Neural progenitor cell (in vitro differentiated cells): ENCODE results near the gene EDEM1. TPM values are rescaled to one million over a fixed set of nuclear protein-coding genes. Genes with fewer than 3 reads are reported as not detected.

Experiments
- DNase-seq: peaks from one replicate; pipeline ENCODE4 v3.0.0-alpha.2; 2016; ENCODE audit warnings: low spot score
- H2AFZ ChIP-seq: fragments of 200-600 bp; sonication (generic); replicated peaks from 2 replicates; pipeline ENCODE4 v1.6.1; 2016; ENCODE audit warnings: antibody characterized with exemption
- H3F3A ChIP-seq: fragments of 200-600 bp; sonication (generic); 2 replicates; pipeline ENCODE4 v1.6.1; 2016; ENCODE audit warnings: antibody characterized with exemption, low read depth
- H3K27ac ChIP-seq: fragments of 200-600 bp; sonication (generic); 2 replicates; pipeline ENCODE4 v1.5.1; 2016; ENCODE audit warnings: mild to moderate bottlenecking
- H3K27me3 ChIP-seq: fragments of 200-600 bp; sonication (generic); 2 replicates; pipeline ENCODE4 v1.6.1; 2016; ENCODE audit warnings: mild to moderate bottlenecking, moderate library complexity
- H3K36me3 ChIP-seq: fragments of 200-600 bp; sonication (generic); 2 replicates; pipeline ENCODE4 v1.5.1; 2016
- H3K4me1 ChIP-seq: fragments of 200-600 bp; sonication (generic); 2 replicates; pipeline ENCODE4 v1.6.1; 2016; ENCODE audit warnings: mixed run types
- H3K4me2 ChIP-seq: fragments of 200-600 bp; sonication (generic); 2 replicates; pipeline ENCODE4 v1.6.1; 2016
- H3K4me3 ChIP-seq: fragments of 200-600 bp; sonication (generic); 2 replicates; pipeline ENCODE4 v1.5.1; 2016
- H3K79me2 ChIP-seq: fragments of 200-600 bp; sonication (generic); 2 replicates; pipeline ENCODE4 v1.6.1; 2016; ENCODE audit warnings: low read depth
- H3K9ac ChIP-seq: fragments of 200-600 bp; sonication (generic); 2 replicates; pipeline ENCODE4 v1.6.1; 2016
- H3K9me3 ChIP-seq: fragments of 200-600 bp; sonication (generic); 2 replicates; pipeline ENCODE4 v1.5.1; 2016; ENCODE audit warnings: low read depth
- H4K20me1 ChIP-seq: fragments of 200-600 bp; sonication (generic); 2 replicates; pipeline ENCODE4 v1.6.1; 2016; ENCODE audit warnings: low read depth
- H3K27ac Mint-ChIP-seq: 3 replicates; pipeline ENCODE4 v1.8.0; 2021; ENCODE audit warnings: mixed read lengths
- H3K27me3 Mint-ChIP-seq: 2 replicates; pipeline ENCODE4 v1.8.0; 2022; ENCODE audit warnings: low read depth, mild to moderate bottlenecking, inconsistent platforms, moderate library complexity, mixed read lengths; ENCODE audit not compliant: insufficient read depth
- H3K36me3 Mint-ChIP-seq: 3 replicates; pipeline ENCODE4 v1.8.0; 2021; ENCODE audit warnings: mixed read lengths
- H3K4me1 Mint-ChIP-seq: 3 replicates; pipeline ENCODE4 v1.8.0; 2021; ENCODE audit warnings: mixed read lengths
- H3K4me3 Mint-ChIP-seq: 3 replicates; pipeline ENCODE4 v1.8.0; 2021; ENCODE audit warnings: mild to moderate bottlenecking, moderate library complexity, mixed read lengths
- H3K9me3 Mint-ChIP-seq: 3 replicates; pipeline ENCODE4 v1.8.0; 2020; ENCODE audit warnings: mixed read lengths
- CTCF ChIP-seq: fragments of 200-600 bp; sonication (generic); IDR thresholded peaks from 2 replicates; pipeline ENCODE4 v1.5.1; 2017; ENCODE audit warnings: antibody characterized with exemption, mild to moderate bottlenecking
- EZH2 ChIP-seq: fragments of 200-600 bp; sonication (generic); IDR thresholded peaks from 2 replicates; pipeline ENCODE4 v1.6.1; 2017; ENCODE audit warnings: antibody characterized with exemption, mild to moderate bottlenecking, moderate library complexity
- EZH2phosphoT487 ChIP-seq: fragments of 200-600 bp; sonication (generic); IDR thresholded peaks from 2 replicates; pipeline ENCODE4 v1.6.1; 2017; ENCODE audit warnings: antibody characterized with exemption
- total RNA-seq: library from RNA; depleted of rRNA; stranded (reverse); fragments of >200 nt; gene quantifications from 2 replicates; pipeline ENCODE4 v1.2.3, GENCODE V29; 2015; ENCODE audit warnings: low replicate concordance

The EDEM1 gene
- total RNA-seq, 1 donor from 2014 or later: 11.8 TPM

GRCh38 chr3:5166846-5167245, 20.7 kb upstream of the EDEM1 start:
- Histone ChIP-seq H3K79me2 (peaks cover 74% of the 10 kb centered on the region), H3F3A (peaks cover 3% of the 10 kb centered on the region), H4K20me1 (peaks cover 10% of the 10 kb centered on the region), H3K9me3 (no peaks in the 10 kb centered on the region), H2AFZ (no peak overlapping the region), H3K9ac (no peak overlapping the region), H3K27ac (no peak overlapping the region), H3K4me1 (peaks cover 15% of the 10 kb centered on the region), H3K36me3 (no peaks in the 10 kb centered on the region), H3K27me3 (no peaks in the 10 kb centered on the region), H3K4me2 (no peak overlapping the region), H3K4me3 (no peak overlapping the region)
- H3K27me3 Mint-ChIP-seq: no peaks in the 10 kb centered on the region
- TF ChIP-seq EZH2phosphoT487 (no peak), CTCF (no peak), EZH2 (no peak)
- H3K36me3 Mint-ChIP-seq: no peaks in the 10 kb centered on the region
- no peak overlapping the region for H3K27ac Mint-ChIP-seq
- H3K4me1 Mint-ChIP-seq: peaks cover 5% of the 10 kb centered on the region
- DNase-seq: no peak
- H3K9me3 Mint-ChIP-seq: no peaks in the 10 kb centered on the region
- H3K4me3 Mint-ChIP-seq: no peak overlapping the region

GRCh38 chr3:5168110-5168509, 19.4 kb upstream of the EDEM1 start:
- H3K27ac ChIP-seq: no peak overlapping the region
- Mint-ChIP-seq H3K27me3 (no peaks in the 10 kb centered on the region), H3K9me3 (no peaks in the 10 kb centered on the region), H3K27ac (no peak overlapping the region), H3K4me1 (no peaks in the 10 kb centered on the region), H3K36me3 (peaks cover 5% of the 10 kb centered on the region), H3K4me3 (no peak overlapping the region)
- DNase-seq: no peak
- no peaks in the 10 kb centered on the region for H3K36me3 ChIP-seq
- H4K20me1 ChIP-seq: peaks cover 4% of the 10 kb centered on the region
- no peak overlapping the region for H3K4me2 ChIP-seq
- no peaks in the 10 kb centered on the region for H3K9me3 ChIP-seq
- no peak overlapping the region for H3K9ac ChIP-seq
- H3K4me3 ChIP-seq: no peak overlapping the region
- TF ChIP-seq CTCF (no peak), EZH2 (no peak), EZH2phosphoT487 (no peak)
- H3K27me3 ChIP-seq: no peaks in the 10 kb centered on the region
- H3F3A ChIP-seq: no peaks in the 10 kb centered on the region
- H3K4me1 ChIP-seq: peaks cover 8% of the 10 kb centered on the region
- no peak overlapping the region for H2AFZ ChIP-seq
- peaks cover 61% of the 10 kb centered on the region for H3K79me2 ChIP-seq

- no peak overlapping the region for H3K4me3 Mint-ChIP-seq
- H2AFZ ChIP-seq: no peak overlapping the region
- no peaks in the 10 kb centered on the region for H3K36me3 ChIP-seq
- H3K27ac Mint-ChIP-seq: no peak overlapping the region
- TF ChIP-seq CTCF (no peak), EZH2phosphoT487 (no peak), EZH2 (no peak)
- DNase-seq: no peak
- peaks cover 4% of the 10 kb centered on the region for H4K20me1 ChIP-seq
- H3K4me3 ChIP-seq: no peak overlapping the region
- no peaks in the 10 kb centered on the region for H3K4me1 Mint-ChIP-seq
- no peak overlapping the region for H3K9ac ChIP-seq
- H3K36me3 Mint-ChIP-seq: peaks cover 5% of the 10 kb centered on the region
- H3K9me3 ChIP-seq: no peaks in the 10 kb centered on the region
- peaks cover 44% of the 10 kb centered on the region for H3K79me2 ChIP-seq
- peaks cover 8% of the 10 kb centered on the region for H3K4me1 ChIP-seq
- H3K27me3 ChIP-seq: no peaks in the 10 kb centered on the region
- no peak overlapping the region for H3K27ac ChIP-seq
- H3K4me2 ChIP-seq: no peak overlapping the region
- no peaks in the 10 kb centered on the region for H3K9me3 Mint-ChIP-seq
- H3F3A ChIP-seq: no peaks in the 10 kb centered on the region
- no peaks in the 10 kb centered on the region for H3K27me3 Mint-ChIP-seq
Observed at GRCh38 chr3:5169807-5170206, 17.7 kb upstream of the EDEM1 start.

GRCh38 chr3:5170975-5171374, 16.5 kb upstream of the EDEM1 start:
- no peak for DNase-seq
- TF ChIP-seq EZH2 (no peak), EZH2phosphoT487 (no peak), CTCF (no peak)
- Histone ChIP-seq H3K27ac (no peak overlapping the region), H3K36me3 (no peaks in the 10 kb centered on the region), H3K9me3 (no peaks in the 10 kb centered on the region), H3K4me3 (no peak overlapping the region), H4K20me1 (no peaks in the 10 kb centered on the region), H3K27me3 (no peaks in the 10 kb centered on the region), H2AFZ (no peak overlapping the region), H3F3A (no peaks in the 10 kb centered on the region), H3K4me1 (no peaks in the 10 kb centered on the region), H3K4me2 (no peak overlapping the region), H3K9ac (no peak overlapping the region), H3K79me2 (peaks cover 33% of the 10 kb centered on the region)
- Mint-ChIP-seq H3K4me3 (no peak overlapping the region), H3K36me3 (peaks cover 9% of the 10 kb centered on the region), H3K4me1 (no peaks in the 10 kb centered on the region), H3K9me3 (no peaks in the 10 kb centered on the region), H3K27me3 (no peaks in the 10 kb centered on the region), H3K27ac (no peak overlapping the region)
